Stimulated activated CD4-positive, alpha-beta T cell treated with anti-CD3 and anti-CD28 coated beads, Interleukin-1b, Interleukin-23, amount 100 ng/mL, for 4 hours (primary cell): ENCODE measurements around the gene FILIP1.
"Not testable (repeated sequence)": the region's sequence is repeated elsewhere in the genome, so short reads cannot be mapped to it uniquely, and the experiment has no call there.

Source experiments
- DNase-seq, 2 donors: peaks; one replicate each; pipeline ENCODE4 v3.0.0-alpha.2; 2020; ENCODE audit warnings: low read depth in 2 of 2

The FILIP1 gene

DNA sequence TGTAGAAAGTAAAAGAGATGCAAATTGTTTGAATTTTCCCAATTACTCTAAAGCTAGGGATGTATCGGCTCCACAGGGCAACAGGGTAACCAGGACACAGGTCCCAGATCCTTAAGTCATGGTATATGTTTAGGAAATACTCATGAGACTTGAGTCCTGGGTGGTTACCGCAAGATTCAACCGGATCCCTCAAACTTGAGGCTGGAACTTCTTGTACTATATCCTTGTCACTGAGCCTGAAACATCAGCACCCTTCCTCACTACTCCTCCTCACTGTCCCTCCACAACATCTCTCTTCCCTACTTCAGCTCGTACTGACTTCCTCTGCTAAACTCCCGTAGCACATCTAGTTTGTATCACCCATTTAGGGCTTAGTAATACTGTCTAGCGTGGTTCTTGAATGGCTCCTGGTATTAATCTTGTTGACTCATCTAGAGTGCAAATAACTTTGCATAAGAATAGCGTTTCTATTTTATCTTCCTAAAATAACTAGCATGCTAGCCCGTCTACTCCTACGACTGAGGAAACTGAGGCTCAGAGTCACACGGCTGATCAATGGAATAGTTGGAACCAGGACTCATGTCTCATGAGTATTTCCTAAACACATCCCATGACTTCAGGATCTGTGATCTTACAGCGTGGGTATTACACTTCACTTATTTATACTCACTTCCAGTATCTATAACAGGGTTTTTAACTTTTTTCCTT lies 72.1 kb downstream of the FILIP1 start:
- no peak for DNase-seq

DNA sequence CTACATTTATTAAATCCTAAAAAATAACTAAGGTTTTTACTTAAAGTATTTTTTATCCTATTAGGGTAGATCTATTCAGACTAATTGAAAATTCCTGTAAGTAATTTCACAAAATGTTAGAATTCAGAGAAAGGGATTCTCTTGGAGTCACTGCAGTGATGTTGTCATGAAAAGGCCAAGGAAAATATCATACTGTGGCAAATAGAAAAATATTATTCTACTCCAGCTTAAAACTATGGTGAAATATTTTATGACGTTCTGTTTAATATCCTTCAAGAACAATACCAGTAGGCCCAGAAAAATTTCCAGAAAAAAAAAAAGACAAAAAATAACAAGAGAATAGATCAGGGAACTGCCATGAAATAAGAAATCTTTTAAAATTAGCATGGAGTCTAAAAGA lies 73.6 kb downstream of the FILIP1 start:
- DNase-seq, result no peak

DNA sequence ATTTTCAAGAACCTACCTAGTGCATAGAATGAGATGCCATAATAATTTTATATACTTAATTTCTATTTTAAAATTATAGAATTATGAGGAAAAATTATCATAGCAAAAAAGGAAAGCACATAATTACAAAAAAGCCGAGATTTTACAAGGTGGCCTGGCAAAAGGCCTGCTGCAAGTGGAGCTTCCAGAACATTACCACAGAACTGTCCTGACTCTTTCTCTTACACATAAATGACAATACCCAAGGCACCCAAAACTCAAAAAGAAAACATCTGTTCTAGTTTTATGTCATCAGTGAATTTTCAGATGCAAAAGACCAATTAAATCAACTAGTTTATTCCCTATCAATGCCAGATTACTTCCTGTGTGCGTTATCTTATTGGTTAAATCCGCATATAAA lies 74.2 kb downstream of the FILIP1 start:
- DNase-seq, result no peak

DNA sequence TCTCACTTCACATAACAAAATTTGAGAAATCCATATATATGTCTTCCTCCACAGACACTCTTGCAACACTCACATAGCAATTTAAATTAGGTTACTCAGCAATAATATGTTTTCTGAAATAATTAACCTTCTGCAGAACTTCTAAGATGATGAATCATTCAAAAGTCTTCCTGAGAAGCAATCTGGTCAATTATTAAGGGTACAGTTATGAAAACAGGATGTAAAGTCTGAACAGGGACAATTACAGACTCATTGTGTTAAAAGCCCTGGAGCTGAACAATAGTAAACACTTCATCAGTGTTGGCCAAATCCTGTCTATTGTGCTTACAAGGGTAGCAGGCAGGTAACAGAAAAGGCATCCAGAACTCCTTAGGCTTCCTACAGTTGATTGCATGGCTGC lies 75.4 kb downstream of the FILIP1 start:
- DNase-seq, result no peak

DNA sequence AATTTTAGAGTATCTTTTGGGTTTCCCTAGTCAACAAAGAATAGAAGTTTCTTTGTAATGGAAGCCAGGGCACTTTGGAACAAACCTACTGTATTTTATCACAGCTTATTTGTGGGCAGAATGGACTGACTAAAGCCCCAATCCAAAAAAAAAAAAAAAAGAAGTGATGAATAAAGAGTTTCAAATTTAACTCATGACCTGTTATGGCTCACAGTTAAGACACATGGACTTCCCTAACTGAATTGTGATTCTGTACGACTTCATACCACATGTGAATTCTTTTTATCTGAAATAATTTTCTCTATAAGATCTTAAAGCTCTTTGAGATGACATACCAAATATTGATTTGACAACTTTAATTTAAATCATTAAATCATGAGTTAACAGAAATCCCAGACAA lies 77.2 kb downstream of the FILIP1 start:
- DNase-seq, result no peak

DNA sequence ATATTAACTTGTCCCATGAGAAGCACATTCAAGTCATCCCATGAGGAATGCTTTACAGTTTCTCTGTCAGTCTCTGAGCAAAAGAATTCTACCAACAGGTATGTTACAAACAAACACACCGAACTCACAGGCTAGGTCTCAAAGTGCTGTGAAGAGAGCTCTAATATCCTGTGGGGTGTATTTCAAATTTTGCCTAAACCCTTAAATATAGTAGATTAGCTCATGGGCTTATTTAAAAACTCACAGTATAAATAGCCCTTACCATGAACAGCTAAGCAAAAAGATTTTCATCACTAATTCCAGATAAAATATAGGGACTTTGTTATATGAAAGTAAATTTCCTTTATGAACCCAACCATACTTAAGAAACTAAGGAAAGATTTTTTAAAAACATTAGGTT lies 77.8 kb downstream of the FILIP1 start:
- no peak for DNase-seq

DNA sequence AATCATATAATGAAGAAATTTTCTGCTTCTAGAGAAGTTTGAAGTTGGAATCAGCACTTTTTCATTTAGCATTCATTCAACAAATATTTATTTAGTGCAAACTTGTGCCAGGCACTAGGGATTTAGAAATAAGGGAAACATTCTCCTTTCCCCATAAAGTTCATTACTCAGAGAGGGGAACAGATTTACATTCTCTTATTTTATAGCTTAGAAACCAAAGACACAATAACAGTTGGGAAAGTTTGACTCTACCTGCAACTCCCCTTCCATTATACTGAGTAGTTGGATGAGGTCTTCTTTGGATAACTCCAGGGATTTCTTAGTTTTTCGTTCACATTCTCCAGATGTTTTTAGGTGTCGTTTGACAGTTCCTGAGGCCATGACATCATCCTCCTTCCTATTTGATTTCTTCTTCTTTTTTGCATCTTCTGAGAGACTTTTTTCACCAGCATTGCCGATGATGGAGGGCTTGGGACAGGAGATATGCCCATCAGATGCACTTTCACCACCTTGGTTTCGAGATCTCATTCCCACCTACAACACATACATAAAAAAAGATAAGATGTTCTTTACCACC lies 79.1 kb downstream of the FILIP1 start:
- no peak for DNase-seq

DNA sequence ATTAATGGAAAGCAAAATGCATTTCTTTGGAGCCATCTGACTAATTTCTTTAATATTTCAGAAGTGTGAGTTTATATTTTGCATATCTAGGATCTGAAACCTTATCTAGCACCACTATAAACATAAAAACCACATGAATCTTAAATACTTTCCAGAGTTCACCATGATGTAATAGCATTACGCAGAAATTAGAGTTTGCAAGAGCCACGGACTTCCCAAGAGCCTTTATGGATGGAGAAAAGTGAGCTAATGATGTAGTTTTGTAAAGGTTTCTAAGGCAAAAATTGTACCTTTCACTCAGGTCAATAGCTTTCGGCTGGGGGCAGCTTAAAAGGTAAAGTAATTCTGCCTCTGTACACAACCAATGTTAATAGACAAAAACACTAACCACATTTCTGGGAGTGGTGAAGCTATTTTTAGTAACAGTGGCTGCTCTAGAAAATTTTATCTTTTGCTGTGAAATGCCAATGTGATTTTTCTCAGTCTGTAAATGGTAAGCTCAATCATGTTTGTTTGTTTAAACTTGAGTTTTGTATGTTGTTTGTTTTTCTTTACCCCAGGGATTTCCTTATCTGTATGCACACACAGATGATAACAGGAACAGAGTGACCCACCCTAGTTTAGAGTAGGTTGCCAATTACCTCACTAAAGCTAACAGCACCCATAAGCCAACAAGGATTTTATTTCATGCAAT lies 80.5 kb downstream of the FILIP1 start:
- DNase-seq, result no peak

DNA sequence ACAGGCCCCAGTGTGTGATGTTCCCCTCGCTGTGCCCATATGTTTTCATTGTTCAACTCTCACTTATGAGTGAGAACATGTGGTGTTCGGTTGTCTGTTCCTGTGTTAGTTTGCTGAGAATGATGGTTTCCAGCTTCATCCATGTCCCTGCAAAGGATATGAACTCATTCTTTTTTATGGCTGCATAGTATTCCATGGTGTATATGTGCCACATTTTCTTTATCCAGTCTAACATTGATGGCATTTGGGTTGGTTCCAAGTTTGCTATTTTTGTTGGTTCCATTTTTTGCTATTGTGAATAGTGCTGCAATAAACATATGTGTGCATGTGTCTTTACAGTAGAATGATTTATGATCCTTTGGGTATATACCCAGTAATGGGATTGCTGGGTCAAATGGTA lies 83.0 kb downstream of the FILIP1 start:
- not testable (repeated sequence) for DNase-seq

DNA sequence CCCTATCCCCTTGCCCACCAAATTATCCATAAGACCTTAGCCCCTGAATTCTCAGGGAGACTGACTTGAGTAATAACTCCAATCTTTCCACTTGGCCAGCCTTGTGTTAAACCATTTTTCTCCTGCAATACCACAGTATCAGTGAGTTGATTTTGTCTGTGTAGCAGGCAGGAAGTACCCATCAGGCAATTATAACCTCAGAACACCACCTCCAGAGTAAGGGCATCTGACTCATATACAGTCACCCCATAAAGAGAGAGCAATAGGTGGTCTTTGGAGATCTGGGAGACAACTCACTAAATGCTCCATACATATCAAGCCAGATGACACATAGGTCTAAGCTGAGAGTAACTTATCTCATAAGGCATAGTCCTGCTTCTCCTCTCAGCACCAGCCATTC lies 83.7 kb downstream of the FILIP1 start:
- DNase-seq, result no peak

DNA sequence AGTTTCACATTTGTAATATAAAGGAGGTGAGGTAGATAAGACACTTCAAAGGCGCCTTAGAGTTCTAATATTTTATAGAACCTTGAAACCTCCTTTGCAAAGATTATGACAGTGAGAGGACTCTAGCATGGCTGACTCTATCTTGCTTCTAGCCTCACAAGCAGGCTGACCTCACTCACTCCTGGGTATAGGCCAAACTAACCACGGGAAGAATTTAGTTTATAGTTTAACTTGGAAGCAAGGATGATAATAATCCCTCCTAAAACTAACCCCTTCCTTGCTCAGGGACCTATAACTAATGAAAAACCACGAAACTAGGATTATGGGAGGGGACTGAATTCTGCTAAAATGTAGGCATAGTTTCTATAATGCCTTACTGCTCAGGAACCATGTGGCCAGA lies 84.3 kb downstream of the FILIP1 start:
- DNase-seq, result no peak

DNA sequence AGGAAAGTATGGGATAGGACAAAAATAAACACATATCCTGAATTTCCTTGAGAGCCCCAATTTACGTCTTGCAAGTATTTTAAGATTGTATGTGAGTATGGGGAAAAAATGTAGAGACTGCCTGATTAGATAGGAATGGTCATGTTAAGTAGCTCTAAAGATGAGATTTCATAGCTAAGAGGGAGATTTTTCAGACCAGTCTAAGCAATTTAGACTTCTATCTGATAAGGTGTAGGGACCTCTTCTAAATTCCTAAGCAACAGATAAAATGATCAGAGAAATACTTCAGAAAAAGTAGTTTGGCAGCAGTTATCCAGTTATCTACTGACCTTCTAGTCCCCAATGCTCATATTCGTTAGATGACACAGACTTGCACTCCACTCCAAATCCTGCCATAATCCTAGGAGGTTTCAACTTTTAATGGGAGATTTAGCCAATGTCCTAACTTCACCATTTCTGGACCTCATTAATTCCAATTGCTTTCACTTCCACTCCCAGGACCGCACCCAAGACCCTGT lies 90.0 kb downstream of the FILIP1 start:
- DNase-seq, result no peak

DNA sequence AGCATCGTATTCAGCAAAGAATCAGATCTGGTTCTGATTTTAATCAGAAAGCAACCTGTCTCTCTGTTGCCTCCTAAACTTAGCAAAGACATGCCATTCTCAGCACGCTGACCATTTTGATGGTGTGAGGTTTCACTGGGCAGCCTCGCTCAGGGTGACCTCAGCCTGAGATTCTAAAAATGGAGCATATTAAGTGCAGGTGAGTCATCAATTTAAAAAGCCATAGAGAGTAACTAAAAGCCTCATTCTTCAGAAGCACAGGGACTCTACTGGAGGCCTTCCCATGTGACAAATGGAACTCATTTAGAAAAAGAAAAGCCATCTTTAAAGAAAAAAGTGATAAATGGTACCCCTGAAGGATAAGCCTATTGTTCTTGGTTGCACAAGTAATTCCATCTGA lies 91.3 kb downstream of the FILIP1 start:
- no peak for DNase-seq

DNA sequence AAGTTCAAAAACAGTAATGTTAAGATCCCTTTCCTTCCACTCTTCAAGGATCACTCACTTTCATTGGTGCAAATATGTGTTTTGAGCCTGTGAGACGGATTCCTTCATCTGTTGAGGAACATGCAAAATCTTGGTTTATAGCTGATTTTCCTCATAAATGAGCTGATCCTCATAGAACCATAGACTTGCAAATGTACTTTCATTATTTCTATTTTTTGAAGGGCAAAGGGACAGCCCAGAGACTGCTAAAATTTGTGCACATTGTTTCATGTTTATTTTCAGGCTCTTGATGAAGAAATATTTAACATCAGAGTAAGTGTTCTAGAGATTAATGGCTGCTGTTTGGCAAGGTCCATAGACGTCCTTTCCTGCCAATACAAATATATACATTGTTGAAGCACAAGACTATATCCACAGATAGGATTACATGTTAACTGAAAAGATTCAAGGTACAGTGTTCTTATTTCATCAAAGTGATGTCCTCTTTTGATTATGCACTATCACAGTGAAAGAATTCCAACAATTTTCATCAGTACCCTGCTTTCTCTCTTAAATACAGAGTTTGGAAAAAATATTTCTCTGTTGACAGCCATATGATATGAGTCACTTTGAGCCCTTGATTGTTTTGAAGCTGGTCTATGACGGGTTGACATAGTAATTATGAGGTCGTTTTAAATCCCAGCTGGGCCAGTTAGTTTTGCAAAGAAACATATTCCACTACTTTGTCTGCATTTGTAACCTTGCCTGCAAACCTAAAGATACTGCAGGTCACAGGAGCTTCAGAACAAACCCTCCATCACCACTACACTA lies 95.7 kb downstream of the FILIP1 start:
- DNase-seq, result no peak

DNA sequence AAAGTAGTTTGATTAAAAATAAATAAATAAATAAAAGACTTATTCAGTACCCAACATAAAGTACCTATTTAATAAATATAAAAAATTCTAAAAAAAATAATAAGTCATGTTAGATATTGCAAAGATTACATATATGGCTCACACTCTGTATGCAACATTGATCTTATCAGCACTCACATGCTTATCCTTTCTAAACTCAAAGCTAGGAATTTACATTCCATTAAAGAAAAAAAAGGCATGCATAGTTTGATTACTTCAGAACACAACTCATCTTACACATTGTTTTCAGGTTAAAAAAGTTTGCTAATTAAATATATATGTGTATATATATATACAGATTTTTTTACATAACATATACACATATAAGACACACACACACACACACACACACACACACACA lies 96.4 kb downstream of the FILIP1 start:
- no peak for DNase-seq

DNA sequence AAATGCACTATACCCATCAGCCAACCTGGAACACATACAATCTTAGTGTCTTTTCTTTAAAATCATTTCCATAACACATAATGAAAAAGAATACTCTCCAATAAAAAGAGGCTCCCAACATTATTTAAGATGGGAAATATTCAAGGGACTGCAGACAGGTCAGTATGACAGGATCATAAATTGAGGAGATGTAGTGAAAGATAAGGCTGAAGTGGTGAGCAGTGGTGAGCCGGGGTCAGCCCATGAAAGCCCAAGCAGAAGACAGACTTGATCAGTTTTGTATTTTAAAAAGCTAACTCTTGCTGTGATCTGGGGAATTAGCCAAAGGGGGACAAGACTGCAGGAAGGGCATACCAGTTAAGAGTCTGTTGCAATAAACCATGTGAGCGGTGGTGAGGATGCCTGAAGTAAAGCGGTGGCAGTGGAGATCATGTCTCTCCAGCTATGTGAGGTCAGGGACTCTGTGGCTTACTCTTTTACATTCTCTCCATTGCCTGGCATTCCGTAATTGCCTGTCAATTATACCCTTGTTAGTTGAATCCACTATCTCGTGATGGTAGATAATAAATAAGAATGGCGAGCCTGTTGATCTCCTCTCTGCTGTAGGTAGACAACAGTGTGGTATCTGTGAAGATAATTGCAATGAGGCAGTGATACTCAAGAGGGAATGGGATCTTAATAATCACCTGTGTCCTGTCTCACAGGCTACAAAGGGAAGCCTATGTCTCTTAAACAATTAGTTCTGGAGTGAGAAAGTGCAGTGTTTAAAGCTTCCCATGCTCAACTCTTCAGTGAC lies 97.4 kb downstream of the FILIP1 start:
- DNase-seq, result no peak

DNA sequence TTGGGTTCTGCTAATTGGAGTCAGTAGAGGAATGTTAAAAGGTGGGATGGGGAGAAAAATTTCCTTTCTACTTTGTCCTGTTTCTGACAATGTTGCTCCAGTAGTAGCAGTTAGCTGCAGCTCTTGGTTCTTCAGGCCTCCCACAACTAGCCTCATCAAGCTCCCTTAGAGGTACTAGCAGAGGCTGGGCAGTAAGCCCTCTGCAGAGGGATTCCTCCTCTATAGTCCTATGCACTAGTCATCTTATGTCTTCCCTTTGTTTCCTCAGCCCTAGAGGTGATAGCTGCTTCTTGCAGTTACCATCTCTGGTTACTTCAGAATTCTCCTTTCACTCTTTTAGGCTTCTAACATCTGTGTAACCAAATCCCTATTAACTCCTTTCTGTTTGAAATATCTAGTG lies 99.8 kb downstream of the FILIP1 start:
- no peak for DNase-seq

DNA sequence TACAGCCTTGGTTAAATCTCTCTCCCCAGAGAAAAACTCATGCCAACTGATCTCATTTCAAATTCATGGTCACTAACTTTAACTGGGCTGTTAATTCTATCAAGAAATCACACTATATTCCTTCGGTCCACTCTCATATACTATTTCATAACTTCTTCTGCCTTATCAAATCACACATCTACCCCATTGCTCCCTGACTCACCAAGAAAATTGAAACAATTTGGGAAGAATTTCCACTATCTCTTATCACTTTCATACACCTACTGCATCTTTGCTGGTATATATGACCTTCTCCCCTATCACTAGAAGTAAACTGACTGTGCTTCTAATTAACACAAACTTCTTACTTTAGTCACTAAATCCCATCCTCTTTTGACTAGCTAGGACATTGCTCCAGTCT lies 102.3 kb downstream of the FILIP1 start:
- no peak for DNase-seq

DNA sequence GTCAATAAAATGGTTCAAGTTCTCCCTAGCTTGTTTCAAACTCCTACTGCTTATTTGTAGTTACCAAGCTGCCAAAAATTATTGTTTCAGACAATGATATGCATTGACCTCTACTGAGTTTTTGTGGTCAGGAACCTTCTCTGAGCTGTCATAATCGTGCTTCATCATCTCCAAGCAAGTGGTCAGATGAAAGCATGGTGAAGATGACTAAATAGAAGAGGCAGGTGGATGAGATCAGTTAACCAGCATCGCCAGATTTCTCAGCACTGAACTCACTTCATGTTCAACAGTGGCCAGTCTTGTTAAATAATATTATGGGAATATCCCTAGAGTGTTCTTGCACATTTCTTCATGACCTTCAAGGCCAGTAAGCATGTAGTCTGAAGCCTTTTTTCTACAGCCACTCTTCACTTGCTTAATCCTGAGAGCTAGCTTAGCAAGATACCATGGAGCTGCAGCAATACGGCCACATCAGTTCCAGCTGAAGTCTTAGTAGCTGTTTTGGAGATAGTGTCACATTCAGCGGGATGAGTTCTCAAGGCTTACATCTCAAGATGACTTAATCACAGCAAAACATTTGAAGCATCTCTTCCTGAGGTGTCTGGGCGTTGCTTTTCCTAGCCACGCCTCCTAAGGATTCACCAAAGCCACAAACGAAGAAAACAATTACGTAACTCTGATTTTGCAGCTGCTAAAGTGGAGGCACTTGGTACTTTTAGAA lies 107.4 kb downstream of the FILIP1 start:
- DNase-seq, result no peak

DNA sequence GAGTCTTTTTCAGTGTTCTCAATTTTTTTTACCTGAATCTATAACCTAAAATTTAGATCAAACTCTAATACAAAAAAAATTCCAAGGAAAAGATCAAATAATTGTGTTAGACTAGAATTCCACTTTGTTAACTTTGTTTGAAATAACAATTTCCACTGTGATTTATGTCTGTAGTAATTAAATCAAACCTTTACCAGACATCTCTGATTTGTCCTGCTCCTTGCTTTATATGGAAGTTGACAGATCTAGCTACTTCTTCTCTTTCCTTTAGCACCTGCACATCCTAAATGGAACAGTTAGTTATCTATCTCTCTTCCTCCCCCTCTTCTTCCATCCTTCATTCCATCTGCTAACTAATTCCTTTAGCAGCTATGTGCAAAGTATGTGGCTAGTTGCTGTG lies 109.5 kb downstream of the FILIP1 start:
- DNase-seq, result no peak

DNA sequence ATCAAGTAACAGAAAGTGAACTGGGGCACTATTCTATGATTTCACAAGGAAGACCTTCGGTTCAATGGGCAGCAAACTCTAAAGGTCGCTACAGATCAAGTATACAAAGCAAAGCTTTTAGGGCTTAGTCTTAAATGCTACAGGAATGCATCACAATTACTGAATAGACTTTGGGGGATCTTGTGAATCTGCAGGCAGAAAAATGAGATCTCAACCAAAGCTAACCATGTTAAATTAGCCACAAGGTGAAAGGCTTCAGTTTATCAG lies 111.0 kb downstream of the FILIP1 start:
- DNase-seq, result no peak
